T-cell (primary cell): ENCODE measurements around the gene ARID3A. TPM values are rescaled to one million over a fixed set of nuclear protein-coding genes. Genes with fewer than 3 reads are reported as not detected.

Source experiments
- ATAC-seq, 4 experiments: fragments of 200-7000 bp in 3 of 4; fragments of 150-1000 bp in 1 of 4; cut with Tn5 transposase; replicated peaks in 1 of 4; 1 replicate in 3 of 4; 2 replicates in 1 of 4; pipeline ENCODE4 v1.10.0; 2021; ENCODE audit warnings: moderate library complexity in 3 of 4, mild to moderate bottlenecking in 2 of 4, moderate number of reproducible peaks in 1 of 4
- CTCF ChIA-PET, 2 donors: fragments of 300-600 bp; sonication (Branson Sonifier 250); formaldehyde crosslinking; loops; one replicate each; lab custom pipeline; 2022; ENCODE audit warnings: antibody characterized with exemption in 2 of 2; lab: Charles Lee
- POLR2A ChIA-PET, 2 donors: fragments of 300-600 bp; sonication (Branson Sonifier 250); formaldehyde crosslinking; loops; one replicate each; lab custom pipeline; 2022; ENCODE audit warnings: antibody characterized with exemption in 2 of 2; lab: Charles Lee
- DNase-seq, 35 experiments: peaks; one replicate each; pipeline versions ENCODE4 v3.0.0 to v3.0.0-alpha.2; 2013 to 2023
- H3K27ac ChIP-seq: one replicate; pipeline ENCODE4 v1.5.1; 2013; ENCODE audit warnings: low read length
- H3K27me3 ChIP-seq, 2 experiments: replicated peaks in 1 of 2; 1 replicate in 1 of 2; 2 replicates in 1 of 2; pipeline versions ENCODE4 v1.6.1 to v1.7.0; 2013; ENCODE audit warnings: low read length in 1 of 2, mixed read lengths in 1 of 2; ENCODE audit not compliant: control insufficient read depth in 2 of 2, insufficient read depth in 2 of 2; ENCODE audit errors: extremely low read depth in 1 of 2
- H3K36me3 ChIP-seq, 2 donors: 1 replicate in 1 of 2; 2 replicates in 1 of 2; pipeline versions ENCODE4 v1.6.1 to v1.7.0; 2013; ENCODE audit warnings: low read length in 1 of 2; ENCODE audit not compliant: control insufficient read depth in 2 of 2, insufficient read depth in 1 of 2; ENCODE audit errors: extremely low read depth in 1 of 2
- H3K4me1 ChIP-seq, 2 experiments: 1 replicate in 1 of 2; 2 replicates in 1 of 2; pipeline versions ENCODE4 v1.6.1 to v1.7.0; 2013; ENCODE audit warnings: low read length in 2 of 2, mixed read lengths in 1 of 2; ENCODE audit not compliant: insufficient read depth in 2 of 2, control insufficient read depth in 1 of 2; ENCODE audit errors: extremely low read depth in 1 of 2
- H3K4me3 ChIP-seq, 2 donors: 1 replicate in 1 of 2; 2 replicates in 1 of 2; pipeline versions ENCODE4 v1.5.1 to v1.7.0; 2013; ENCODE audit warnings: mild to moderate bottlenecking in 2 of 2, low read length in 1 of 2, moderate library complexity in 1 of 2; ENCODE audit not compliant: control insufficient read depth in 1 of 2; ENCODE audit errors: extremely low read depth in 1 of 2
- H3K9me3 ChIP-seq: 2 replicates; pipeline ENCODE4 v1.7.0; 2013
- H3K27ac Mint-ChIP-seq, 2 donors: one replicate each; pipeline ENCODE4 v1.8.0; 2020 to 2021; ENCODE audit warnings: mild to moderate bottlenecking in 2 of 2, mixed read lengths in 2 of 2
- H3K27me3 Mint-ChIP-seq, 2 donors: one replicate each; pipeline ENCODE4 v1.8.0; 2021 to 2022; ENCODE audit warnings: mixed read lengths in 2 of 2
- H3K36me3 Mint-ChIP-seq: one replicate; pipeline ENCODE4 v1.8.0; 2021; ENCODE audit warnings: mixed read lengths
- H3K4me1 Mint-ChIP-seq, 3 donors: one replicate each; pipeline ENCODE4 v1.8.0; 2020 to 2022; ENCODE audit warnings: mixed read lengths in 3 of 3, mild to moderate bottlenecking in 1 of 3
- H3K4me3 Mint-ChIP-seq, 3 donors: one replicate each; pipeline ENCODE4 v1.8.0; 2020 to 2022; ENCODE audit warnings: mild to moderate bottlenecking in 3 of 3, mixed read lengths in 3 of 3, moderate library complexity in 3 of 3
- H3K9me3 Mint-ChIP-seq, 3 donors: one replicate each; pipeline ENCODE4 v1.8.0; 2020 to 2022; ENCODE audit warnings: mixed read lengths in 3 of 3
- WGBS: methylation state at CpG from one replicate; pipeline ENCODE4 v1.1.5; 2013; ENCODE audit warnings: missing lambda C conversion rate; ENCODE audit not compliant: insufficient coverage; 5-methylcytosine and 5-hydroxymethylcytosine counted together
- total RNA-seq, 35 experiments: library from RNA in 6 of 35; stranded (reverse) in 6 of 35; fragments of 120-200 nt in 1 of 35; gene quantifications; one replicate each; pipeline versions ENCODE4 v1.2.1 to v1.2.4 and lab custom pipeline; 2013 to 2026

ARID3A gene
- total RNA-seq, 5 donors from 2014 or later (not counting 1 experiment from before 2014, with no cell fraction given): 9.8 to 13.2 (median 12.0) TPM

DNA sequence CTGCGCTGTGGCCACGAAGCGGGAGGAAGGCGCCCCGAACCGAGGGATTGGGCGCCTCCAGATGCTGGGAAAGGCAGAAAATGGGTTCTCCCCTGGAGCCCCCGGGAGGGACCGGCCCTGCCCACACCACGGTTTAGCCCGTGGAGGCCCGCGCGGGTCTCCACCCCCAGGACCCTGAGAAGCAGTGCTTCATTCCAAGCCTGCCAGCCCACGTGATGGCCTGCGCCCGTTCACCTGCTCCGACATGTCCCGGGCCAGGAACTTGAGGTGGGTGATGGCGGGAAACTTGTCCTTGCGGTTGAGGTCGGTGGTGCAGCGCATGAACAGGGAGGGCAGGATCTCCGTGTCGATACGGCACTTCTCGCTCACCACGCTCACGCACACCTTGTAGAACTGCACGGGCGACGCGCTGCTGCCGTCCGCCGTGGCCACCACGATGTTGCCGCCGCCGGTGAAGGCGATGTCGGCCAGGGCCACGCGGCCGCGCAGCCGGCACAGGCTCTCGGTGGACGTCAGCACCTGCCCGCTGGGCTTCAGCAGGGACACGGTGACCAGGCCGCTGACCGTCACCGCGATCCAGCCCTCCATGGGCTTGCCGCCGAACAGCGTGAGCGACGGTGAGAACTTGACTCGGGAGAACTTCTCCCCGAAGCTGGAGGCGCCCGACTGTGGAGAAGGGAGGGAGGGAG is 40.2 kb upstream of the ARID3A start:
- no peak for DNase-seq
- 94% methylated on average over 32 of the region's 64 CpGs for WGBS
- POLR2A ChIA-PET: no interaction called here
- no peak for ATAC-seq
- peaks cover 0 to 50% of the 10 kb centered on the region in 2 experiments for H3K4me1 ChIP-seq
- H3K27me3 ChIP-seq: no peaks in the 10 kb centered on the region
- no peaks in the 10 kb centered on the region for H3K9me3 ChIP-seq
- peaks cover 39 to 83% of the 10 kb centered on the region in 2 donors for H3K36me3 ChIP-seq
- Mint-ChIP-seq H3K9me3 (no peaks in the 10 kb centered on the region), H3K4me3 (no peak overlapping the region), H3K27me3 (no peaks in the 10 kb centered on the region), H3K27ac (no peak overlapping the region), H3K36me3 (peaks cover 5% of the 10 kb centered on the region), H3K4me1 (peaks cover 0 to 27% (median 5%) of the 10 kb centered on the region in 3 donors)
- no peak overlapping the region for H3K4me3 ChIP-seq
- CTCF ChIA-PET: no interaction called here
- no peak overlapping the region for H3K27ac ChIP-seq

GRCh38 chr19:887072-887471 is 38.8 kb upstream of the ARID3A start:
- peaks cover 32 to 71% of the 10 kb centered on the region in 2 donors for H3K36me3 ChIP-seq
- H3K27ac Mint-ChIP-seq: peak overlapping the region; percentile 39 to 95
- POLR2A ChIA-PET: no interaction called here

DNA sequence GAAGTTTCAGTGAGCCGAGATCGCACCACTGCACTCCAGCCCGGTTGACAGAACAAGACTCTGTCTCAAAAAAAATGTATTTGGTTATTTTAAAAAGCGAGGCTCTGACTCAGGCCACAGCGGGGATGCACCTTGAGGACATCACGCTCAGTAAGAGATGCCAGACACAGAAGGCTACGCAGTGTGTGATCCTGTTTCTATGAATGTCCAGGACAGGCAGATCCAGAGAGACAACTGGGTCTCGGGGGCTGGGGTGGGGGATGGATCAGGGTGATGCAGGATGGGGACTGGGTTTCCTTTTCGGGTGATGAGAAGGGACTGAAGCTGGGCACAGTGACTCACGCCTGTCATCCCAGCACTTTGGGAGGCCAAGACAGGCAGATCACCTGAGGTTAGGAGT is 38.2 kb upstream of the ARID3A start:
- peaks cover 32 to 65% of the 10 kb centered on the region in 2 donors for H3K36me3 ChIP-seq
- peaks cover 0 to 68% of the 10 kb centered on the region in 2 experiments for H3K4me1 ChIP-seq
- Mint-ChIP-seq H3K4me3 (peak overlapping the region in 2 of 3 donors; percentile 39 to 54), H3K36me3 (peaks cover 5% of the 10 kb centered on the region), H3K27me3 (no peaks in the 10 kb centered on the region), H3K9me3 (no peaks in the 10 kb centered on the region), H3K4me1 (peaks cover 0 to 34% (median 10%) of the 10 kb centered on the region in 3 donors), H3K27ac (peak overlapping the region; percentile 39 to 95)
- ChIA-PET POLR2A (no interaction called here), CTCF (no interaction called here)
- H3K27ac ChIP-seq: no peak overlapping the region
- H3K27me3 ChIP-seq: no peaks in the 10 kb centered on the region
- no peak overlapping the region for H3K4me3 ChIP-seq
- ATAC-seq (no peak), DNase-seq (no peak)
- WGBS: 98% methylated on average over 4 of the region's 10 CpGs
- H3K9me3 ChIP-seq: no peaks in the 10 kb centered on the region

More at GRCh38 chr19:887072-887471, 38.8 kb upstream of the ARID3A start:
- Mint-ChIP-seq H3K9me3 (no peaks in the 10 kb centered on the region), H3K36me3 (peaks cover 5% of the 10 kb centered on the region), H3K27me3 (no peaks in the 10 kb centered on the region), H3K4me3 (no peak overlapping the region), H3K4me1 (peaks cover 0 to 32% (median 10%) of the 10 kb centered on the region in 3 donors)
- H3K27ac ChIP-seq: no peak overlapping the region
- 93% methylated on average over 3 of the region's 16 CpGs for WGBS
- peaks cover 0 to 63% of the 10 kb centered on the region in 2 experiments for H3K4me1 ChIP-seq
- no peaks in the 10 kb centered on the region for H3K27me3 ChIP-seq
- H3K9me3 ChIP-seq: no peaks in the 10 kb centered on the region
- CTCF ChIA-PET: interaction anchor here in 1 of 2 donors (0.6 kb wide), 1 partner anchor 8 kb away, joined by 6 read pairs; no protein-coding TSS in a partner anchor
- no peak for ATAC-seq
- no peak for DNase-seq
- no peak overlapping the region for H3K4me3 ChIP-seq

DNA sequence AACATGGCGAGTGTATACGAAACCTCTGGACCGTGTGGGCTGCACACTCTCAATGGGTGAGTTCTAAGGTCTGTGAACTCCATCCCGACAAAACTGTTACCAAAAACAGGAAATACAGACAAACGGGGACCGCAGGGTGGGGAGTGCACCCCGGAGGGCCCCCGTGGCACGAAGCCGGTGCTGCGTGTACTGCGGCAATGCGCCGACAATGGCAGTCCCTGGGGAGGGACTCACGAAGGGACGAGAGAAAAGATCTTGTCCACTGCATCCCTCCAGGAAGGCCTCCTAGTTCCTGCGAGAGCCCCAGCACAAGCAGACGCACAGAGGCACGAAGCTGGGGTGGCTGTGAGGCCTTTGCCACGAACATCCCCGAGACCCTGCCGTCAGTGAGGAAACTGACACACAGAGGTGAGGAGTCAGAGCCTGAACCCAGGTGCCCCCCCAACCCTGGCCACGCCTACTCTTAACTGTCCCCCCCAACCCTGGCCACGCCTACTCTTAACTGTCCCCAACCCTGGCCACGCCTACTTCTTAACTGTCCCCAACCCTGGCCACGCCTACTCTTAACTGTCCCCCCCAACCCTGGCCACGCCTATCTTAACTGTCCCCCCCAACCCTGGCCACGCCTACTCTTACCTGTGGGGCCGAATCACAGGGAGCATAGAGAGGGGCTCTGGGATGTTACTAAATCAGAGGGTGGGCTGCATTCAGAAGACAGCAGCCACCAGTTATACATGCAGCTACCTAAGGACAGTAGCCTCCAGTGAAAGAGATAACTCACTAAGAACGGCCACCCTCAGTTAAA is 37.1 kb upstream of the ARID3A start:
- no peak overlapping the region for H3K27ac ChIP-seq
- CTCF ChIA-PET: no interaction called here
- Mint-ChIP-seq H3K27ac (peak overlapping the region; percentile 78 to 95), H3K27me3 (peaks cover 0 to 4% of the 10 kb centered on the region in 2 donors), H3K4me1 (peaks cover 9 to 43% (median 17%) of the 10 kb centered on the region in 3 donors), H3K4me3 (peak overlapping the region; percentile 54 to 75 (median 65)), H3K9me3 (no peaks in the 10 kb centered on the region), H3K36me3 (peaks cover 6% of the 10 kb centered on the region)
- H3K4me3 ChIP-seq: no peak overlapping the region
- H3K27me3 ChIP-seq: no peaks in the 10 kb centered on the region
- peak in 18 of 35 experiments; percentile 28 to 74 (median 48) for DNase-seq
- H3K9me3 ChIP-seq: no peaks in the 10 kb centered on the region
- H3K4me1 ChIP-seq: peaks cover 0 to 73% of the 10 kb centered on the region in 2 experiments
- 92% methylated on average over 26 of the region's 30 CpGs for WGBS
- H3K36me3 ChIP-seq: peaks cover 31 to 55% of the 10 kb centered on the region in 2 donors
- POLR2A ChIA-PET: no interaction called here
- ATAC-seq: peak; percentile 21 to 71 (median 56)

GRCh38 chr19:889662-890295 is 36.1 kb upstream of the ARID3A start:
- Mint-ChIP-seq H3K27ac (peak overlapping the region; percentile 15 to 28), H3K27me3 (peaks cover 0 to 4% of the 10 kb centered on the region in 2 donors), H3K36me3 (peaks cover 6% of the 10 kb centered on the region), H3K4me3 (peak overlapping the region; percentile 9 to 76 (median 34)), H3K9me3 (no peaks in the 10 kb centered on the region), H3K4me1 (peaks cover 14 to 48% (median 19%) of the 10 kb centered on the region in 3 donors)
- Histone ChIP-seq H3K9me3 (no peaks in the 10 kb centered on the region), H3K27ac (no peak overlapping the region), H3K27me3 (no peaks in the 10 kb centered on the region), H3K4me3 (no peak overlapping the region), H3K4me1 (peaks cover 0 to 73% of the 10 kb centered on the region in 2 experiments), H3K36me3 (peaks cover 27 to 45% of the 10 kb centered on the region in 2 donors)
- DNase-seq: no peak
- ATAC-seq: no peak
- CTCF ChIA-PET: no interaction called here
- POLR2A ChIA-PET: no interaction called here
- WGBS: 98% methylated on average over 26 of the region's 26 CpGs

DNA sequence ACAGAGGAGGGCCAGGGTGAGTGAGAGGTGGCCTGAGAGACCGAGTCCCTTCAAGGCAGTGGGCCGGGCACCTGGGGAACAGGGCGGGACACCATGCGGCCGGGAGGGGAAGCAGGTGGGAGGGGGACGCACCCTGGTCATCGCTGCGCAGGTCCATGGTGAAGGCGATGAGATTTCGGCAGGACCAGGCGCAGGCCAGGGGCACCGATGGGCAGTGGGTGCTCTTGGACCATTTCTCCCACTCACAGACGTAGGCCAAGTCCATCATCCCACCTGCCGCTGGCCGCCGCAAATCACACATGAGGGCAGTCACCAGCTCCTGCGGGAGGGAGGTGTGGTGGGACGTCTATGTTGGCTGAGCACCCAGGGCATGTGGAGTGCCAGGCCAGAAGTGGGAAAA is 35.0 kb upstream of the ARID3A start:
- peaks cover 14 to 48% (median 21%) of the 10 kb centered on the region in 3 donors for H3K4me1 Mint-ChIP-seq
- no peaks in the 10 kb centered on the region for H3K9me3 ChIP-seq

More for the DNA sequence above, 35.0 kb upstream of the ARID3A start:
- Histone ChIP-seq H3K4me1 (peaks cover 0 to 68% of the 10 kb centered on the region in 2 experiments), H3K27me3 (no peaks in the 10 kb centered on the region), H3K4me3 (no peak overlapping the region), H3K36me3 (peaks cover 16 to 36% of the 10 kb centered on the region in 2 donors), H3K27ac (no peak overlapping the region)
- Mint-ChIP-seq H3K4me3 (peak overlapping the region; percentile 65 to 76 (median 70)), H3K27ac (peak overlapping the region; percentile 46 to 69), H3K27me3 (peaks cover 0 to 4% of the 10 kb centered on the region in 2 donors), H3K9me3 (no peaks in the 10 kb centered on the region), H3K36me3 (peaks cover 6% of the 10 kb centered on the region)
- POLR2A ChIA-PET: interaction anchor here in 1 of 2 donors (0.6 kb wide), 1 partner anchor 152 kb away, joined by 7 read pairs; no protein-coding TSS in a partner anchor
- WGBS: 98% methylated on average over 6 of the region's 18 CpGs
- CTCF ChIA-PET: interaction anchor here in 1 of 2 donors (0.6 kb wide), 1 partner anchor 12 kb away, joined by 4 read pairs; no protein-coding TSS in a partner anchor
- ATAC-seq (no peak), DNase-seq (no peak)
